Muscle of back (tissue), 13 donors: ENCODE measurements around the gene CNBD2. TPM values are rescaled to one million over a fixed set of nuclear protein-coding genes. Genes with fewer than 3 reads are reported as not detected.
"Not testable (repeated sequence)": the region's sequence is repeated elsewhere in the genome, so short reads cannot be mapped to it uniquely, and the experiment has no call there.

Experiments
- DNase-seq, 3 donors: peaks; one replicate each; pipeline versions ENCODE4 v3.0.0 to v3.0.0-alpha.2; 2013
- long read RNA-seq, 9 donors: transcript quantifications; one replicate each; lab custom pipeline, GENCODE V29; 2026
- polyA plus RNA-seq, 10 donors: library from polyadenylated mRNA; unstranded; fragments of 120-200 nt; gene quantifications; one replicate each; pipeline ENCODE4 v1.2.1, GENCODE V29; 2013; ENCODE audit not compliant: insufficient read length in 10 of 10

Gene CNBD2
- under 1 TPM in 8 of 10 donors, not detected in 2; 0.16 to 0.88 (median 0.37) TPM for polyA plus RNA-seq
- long read RNA-seq, donor 1, result 0 reads
- long read RNA-seq, donor 2, partial matches to known transcripts, result 0 of 4 reads
- long read RNA-seq, donor 2, other reads (novel, unspliced or antisense), result 0 of 4 reads
- long read RNA-seq, donor 3, result 0 reads
- long read RNA-seq, donor 4, partial matches to known transcripts, result 0 of 4 reads
- long read RNA-seq, donor 4, other reads (novel, unspliced or antisense), result 0 of 4 reads
- long read RNA-seq, donor 5, partial matches to known transcripts, result 0 of 3 reads
- long read RNA-seq, donor 5, other reads (novel, unspliced or antisense), result 0 of 3 reads
- long read RNA-seq, donor 6, partial matches to known transcripts, result 0 of 3 reads
- long read RNA-seq, donor 6, other reads (novel, unspliced or antisense), result 0 of 3 reads
- long read RNA-seq, donor 7, result 0 reads
- long read RNA-seq, donor 8, result 0 reads
- long read RNA-seq, donor 9, partial matches to known transcripts, result 0 of 2 reads
- long read RNA-seq, donor 9, other reads (novel, unspliced or antisense), result 0 of 2 reads

GRCh38 chr20:35967979-35968640 is at the start of gene CNBD2:
Gene CNBD2, plus strand, starts transcription at chr20:35968590. Its CDS starts 173 bp downstream, at chr20:35968763.
- DNase-seq, result no peak

- DNase-seq, result no peak
These were observed 47.9 kb upstream of the CNBD2 start for GRCh38 chr20:35920523-35920922.

- no peak for DNase-seq
These were observed 39.1 kb upstream of the CNBD2 start for GRCh38 chr20:35929301-35929700.

- no peak for DNase-seq
These were observed 34.3 kb upstream of the CNBD2 start for GRCh38 chr20:35934050-35934449.

- DNase-seq, result no peak
These were observed 29.1 kb upstream of the CNBD2 start for GRCh38 chr20:35939264-35939663.

GRCh38 chr20:35941620-35942019 is 26.8 kb upstream of the CNBD2 start:
- DNase-seq, result no peak

GRCh38 chr20:35942243-35942642 is 26.1 kb upstream of the CNBD2 start:
- no peak for DNase-seq

GRCh38 chr20:35947489-35947888 is 20.9 kb upstream of the CNBD2 start:
- no peak for DNase-seq

GRCh38 chr20:35947907-35948306 is 20.5 kb upstream of the CNBD2 start:
- DNase-seq, result no peak

- DNase-seq, result no peak
These were observed 18.3 kb upstream of the CNBD2 start for GRCh38 chr20:35950093-35950492.

GRCh38 chr20:35952080-35952479 is 16.3 kb upstream of the CNBD2 start:
- not testable (repeated sequence) for DNase-seq

- peak in 1 of 3 donors; percentile 22 for DNase-seq
These were observed 15.7 kb upstream of the CNBD2 start for GRCh38 chr20:35952480-35953386.

- DNase-seq, result peak in 1 of 3 donors; percentile 49
These were observed 14.8 kb upstream of the CNBD2 start for GRCh38 chr20:35953387-35954199.

GRCh38 chr20:35954200-35954906 is 14.0 kb upstream of the CNBD2 start, which contains the start of gene SCAND1:
Gene SCAND1, minus strand, starts transcription at chr20:35954502. Its CDS starts 218 bp downstream, at chr20:35954284.
- peak; percentile 97 to 99 (median 99) for DNase-seq

- DNase-seq, result no peak
These were observed 13.5 kb upstream of the CNBD2 start for GRCh38 chr20:35954907-35955251.

GRCh38 chr20:35956616-35957015 is 11.8 kb upstream of the CNBD2 start:
- DNase-seq, result no peak

- not testable (repeated sequence) for DNase-seq
These were observed 9.1 kb upstream of the CNBD2 start for GRCh38 chr20:35959291-35959690.

GRCh38 chr20:35963878-35964277 is 4.5 kb upstream of the CNBD2 start:
- no peak for DNase-seq

GRCh38 chr20:35968930-35969329 is 540 bp downstream of the CNBD2 start:
- no peak for DNase-seq

- DNase-seq, result no peak
These were observed 3.6 kb downstream of the CNBD2 start for GRCh38 chr20:35971981-35972380.
